Measurements from ENCODE around the gene PMIS2.

Gene PMIS2

GRCh38 chr19:35628264-35628564 is 42.2 kb downstream of the PMIS2 start:
- DNase-seq (ENCODE audit: low read depth in 1 of 2, low spot score in 1 of 2): no peak

DNA sequence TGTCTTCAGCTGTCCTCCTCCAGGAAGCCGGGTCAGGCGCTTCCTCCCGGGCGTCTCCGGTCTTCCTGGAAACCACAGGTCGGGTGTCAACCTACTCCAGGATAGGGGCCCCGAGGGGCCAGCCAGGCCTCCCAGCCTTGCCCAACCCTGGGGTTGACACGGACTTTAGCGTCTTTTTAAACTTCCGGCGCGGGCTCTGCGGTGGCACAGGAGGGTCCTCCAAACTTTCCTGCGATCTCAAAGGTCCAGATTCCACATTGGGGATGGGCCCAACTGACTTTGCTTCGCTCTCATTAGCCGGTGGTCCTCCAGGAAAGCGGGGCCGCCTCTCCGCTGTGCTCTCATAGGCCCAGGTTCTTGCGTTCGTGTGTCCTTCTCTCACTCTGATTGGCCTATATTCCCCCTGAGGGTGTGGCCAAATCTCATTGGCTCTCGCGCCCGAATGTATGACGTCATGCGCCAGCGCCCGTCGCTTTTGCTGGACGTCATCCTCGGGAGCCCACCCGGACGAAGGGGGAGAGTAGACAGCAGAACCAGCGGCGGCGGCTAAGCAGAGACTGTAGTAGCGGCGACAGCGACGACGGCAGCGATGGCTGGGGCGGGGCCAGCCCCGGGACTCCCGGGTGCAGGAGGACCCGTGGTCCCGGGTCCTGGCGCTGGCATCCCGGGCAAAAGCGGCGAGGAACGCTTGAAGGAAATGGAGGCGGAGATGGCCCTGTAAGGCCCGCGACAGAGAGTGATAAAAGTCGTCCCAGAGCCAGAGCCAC is 42.8 kb downstream of the PMIS2 start, which contains the start of gene RBM42:
Gene RBM42, plus strand, starts transcription at position 472 of the 767 bp plus-strand sequence. Its CDS starts 118 bp downstream, at position 590.
- DNase-seq (ENCODE audit: low read depth in 1 of 2, low spot score in 1 of 2): peak; percentile 92 to 94

DNA sequence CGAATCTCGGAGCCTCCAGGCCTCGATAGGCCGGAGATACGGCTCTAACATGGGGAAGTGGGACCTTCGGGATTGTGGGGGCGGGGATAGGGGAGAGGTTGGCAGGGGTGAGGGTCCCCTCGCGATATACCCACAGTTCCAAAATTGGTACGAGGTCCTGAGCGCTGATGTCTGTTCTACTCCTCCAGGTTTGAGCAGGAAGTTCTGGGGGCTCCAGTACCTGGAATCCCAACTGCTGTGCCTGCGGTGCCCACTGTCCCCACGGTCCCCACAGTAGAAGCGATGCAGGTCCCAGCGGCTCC is 43.3 kb downstream of the PMIS2 start:
- DNase-seq (ENCODE audit: low read depth in 1 of 2, low spot score in 1 of 2): no peak

DNA sequence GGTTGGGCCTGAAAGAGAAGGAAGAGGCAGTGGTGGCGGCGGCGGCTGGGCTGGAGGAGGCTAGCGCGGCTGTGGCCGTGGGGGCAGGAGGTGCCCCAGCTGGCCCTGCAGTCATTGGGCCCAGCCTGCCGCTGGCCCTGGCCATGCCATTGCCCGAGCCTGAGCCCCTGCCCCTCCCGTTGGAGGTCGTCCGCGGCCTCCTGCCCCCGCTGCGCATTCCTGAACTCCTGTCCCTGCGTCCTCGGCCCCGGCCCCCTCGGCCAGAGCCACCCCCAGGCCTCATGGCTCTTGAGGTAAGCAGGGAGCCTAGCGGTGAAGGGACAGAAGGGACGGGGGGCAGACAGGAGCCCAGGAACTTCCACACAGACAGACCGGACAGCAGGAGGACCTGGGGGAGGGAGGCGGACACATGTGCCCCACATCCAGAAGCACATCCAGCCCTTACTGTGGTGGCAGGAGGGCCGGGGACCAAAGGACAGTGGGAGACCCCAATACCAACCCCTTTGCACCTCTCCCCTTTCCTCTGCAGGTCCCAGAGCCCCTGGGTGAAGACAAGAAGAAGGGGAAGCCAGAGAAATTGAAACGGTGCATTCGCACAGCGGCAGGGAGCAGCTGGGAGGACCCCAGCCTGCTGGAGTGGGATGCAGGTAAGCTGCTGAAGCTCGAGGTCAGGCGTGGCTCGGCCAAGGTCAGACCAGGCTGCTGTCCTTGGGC is 47.9 kb downstream of the PMIS2 start:
- no peak for DNase-seq (ENCODE audit: low read depth in 1 of 2, low spot score in 1 of 2)

GRCh38 chr19:35636651-35637050 is 50.7 kb downstream of the PMIS2 start:
- no peak for DNase-seq (ENCODE audit: low read depth in 1 of 2, low spot score in 1 of 2)

All from stimulated activated CD4-positive, alpha-beta T cell treated with anti-CD3 and anti-CD28 coated beads, Interleukin-15, amount 100 ng/mL, for 1 hour (primary cell).